Measurements from ENCODE around the gene UPF2. TPM values are rescaled to one million over a fixed set of nuclear protein-coding genes. Genes with fewer than 3 reads are reported as not detected.

Gene UPF2
- total and polyA plus RNA-seq, 10 of the 15 experiments (the other 5 are each of a cell fraction or from before 2014, with no cell fraction given), result 21.0 to 44.4 (median 25.9) TPM

DNA sequence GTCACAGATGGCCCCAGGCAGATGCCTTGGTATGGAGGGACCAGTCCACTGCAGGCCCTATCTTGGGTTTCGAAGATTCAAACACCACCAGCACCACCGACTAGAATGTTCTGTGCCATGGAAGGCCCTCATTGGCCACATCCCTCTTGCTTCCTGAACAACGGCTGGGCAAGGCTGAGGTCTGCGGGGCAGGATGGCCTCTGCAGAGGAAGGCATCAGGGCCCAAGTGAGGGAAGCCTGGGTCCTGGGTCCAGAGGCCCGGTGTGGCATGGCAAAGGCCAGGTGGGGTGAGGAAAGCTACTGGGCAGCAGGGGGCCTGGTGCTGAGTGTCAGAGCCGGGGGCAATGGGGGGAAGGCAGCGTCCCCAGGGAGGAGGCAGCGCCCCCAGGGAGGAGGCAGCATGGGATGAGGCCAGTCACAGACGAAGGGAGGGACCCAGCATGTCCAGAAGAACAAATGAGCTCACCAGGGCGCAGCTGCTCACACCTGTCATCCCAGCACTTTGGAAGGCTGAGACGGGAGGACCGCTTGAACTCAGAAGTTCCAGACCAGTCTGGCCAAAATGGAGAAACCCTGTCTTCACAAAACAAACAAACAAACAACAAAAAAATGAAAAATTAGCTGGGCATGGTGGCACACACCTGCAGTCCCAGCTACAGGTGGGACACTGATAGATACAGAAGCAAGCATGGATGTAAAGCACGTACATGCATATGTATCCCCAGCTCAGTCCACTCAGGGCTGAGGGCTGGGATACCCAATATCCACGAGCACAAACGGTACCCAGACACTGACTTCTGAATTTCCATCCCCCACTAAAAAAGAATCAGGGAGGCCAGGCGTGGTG, 155.0 kb downstream of the UPF2 start:
- Histone ChIP-seq H3K4me1 (ENCODE audit: control insufficient read depth, insufficient read depth, low read length) (peaks cover 13% of the 10 kb centered on the region), H3K79me2 (ENCODE audit: control insufficient read depth, insufficient read depth, low read length) (no peaks in the 10 kb centered on the region), H3K9me3 (replicated peaks; ENCODE audit: control insufficient read depth, insufficient read depth, low read length) (no peaks in the 10 kb centered on the region), H3K27ac (ENCODE audit: control insufficient read depth, insufficient read depth) (no peak overlapping the region), H3K4me2 (ENCODE audit: control insufficient read depth, insufficient read depth) (peak overlapping the region; percentile 54), H3K9ac (ENCODE audit: control insufficient read depth, insufficient read depth, low read length) (no peak overlapping the region), H3K27me3 (replicated peaks in 1 of 2; ENCODE audit: control insufficient read depth in 2 of 2, insufficient read depth in 2 of 2, low read length in 1 of 2) (no peaks in the 10 kb centered on the region), H3K4me3 (no peak overlapping the region), H2AFZ (ENCODE audit: control insufficient read depth, low read depth, low read length) (peak overlapping the region; percentile 37; the same call in 1 of the 2 replicates), H4K20me1 (ENCODE audit: control insufficient read depth, insufficient read depth) (no peaks in the 10 kb centered on the region), H3K36me3 (ENCODE audit: control insufficient read depth in 2 of 2, insufficient read depth in 2 of 2, low read length in 1 of 2) (no peaks in the 10 kb centered on the region)
- in situ Hi-C loops (cut with MboI) (no loop called here), intact Hi-C loops (cut with micrococcal nuclease; ENCODE audit: unreplicated experiment) (no loop called here)
- FAIRE-seq, result no peak
- no peak for TF ChIP-seq NFIC (IDR thresholded peaks at IDR 0.05; ENCODE audit: low read depth, low read length)
- ATAC-seq, result peak; percentile 16
- ChIA-PET POLR2A (no interaction called here), RAD21 (ENCODE audit: unreplicated experiment) (no interaction called here), CTCF (interaction anchor here (1.2 to 1.3 kb wide), 2 partner anchors 11 to 67 kb away, joined by 3 to 7 read pairs; no protein-coding TSS in a partner anchor), SMC1A (ENCODE audit: uncharacterized antibody, unreplicated experiment) (interaction anchor here (0.8 to 2.0 kb wide), 5 partner anchors 10 to 104 kb away, joined by 3 to 5 read pairs (median 3); no protein-coding TSS in a partner anchor)
- DNase-seq (ENCODE audit: low read depth, low spot score), result no peak
- 77% methylated on average over 16 of the region's 16 CpGs for WGBS (ENCODE audit: insufficient coverage, insufficient replicate concordance, low lambda C conversion rate, missing lambda C conversion rate)
- BruUV-seq (replicated peaks), result no TSS peak

DNA sequence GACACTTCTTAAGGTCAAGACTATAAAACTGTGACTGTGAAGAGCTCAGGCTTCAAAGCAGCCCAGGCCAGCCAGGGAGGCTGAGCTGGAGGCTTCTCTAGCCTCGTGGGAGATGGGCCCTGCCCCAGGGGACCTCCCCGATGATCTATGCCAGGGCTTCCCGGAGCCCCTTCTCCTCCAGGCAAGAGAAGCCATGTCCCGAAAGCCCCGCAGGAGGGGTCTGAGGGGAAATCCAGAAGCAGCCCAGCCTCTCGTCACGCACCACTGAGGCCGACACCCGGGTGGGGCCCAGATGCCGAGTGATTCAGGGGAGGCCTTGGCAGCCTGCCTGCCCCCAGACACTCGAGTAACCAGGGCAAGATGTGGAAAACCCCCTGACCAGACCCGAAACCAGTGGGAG, 155.8 kb downstream of the UPF2 start:
- peak overlapping the region; percentile 37 for H2AFZ ChIP-seq (ENCODE audit: control insufficient read depth, low read depth, low read length)
- no peaks in the 10 kb centered on the region for H3K36me3 ChIP-seq (ENCODE audit: control insufficient read depth in 2 of 2, insufficient read depth in 2 of 2, low read length in 1 of 2)
- no peak for FAIRE-seq
- H3K4me1 ChIP-seq (ENCODE audit: control insufficient read depth, insufficient read depth, low read length), result peaks cover 13% of the 10 kb centered on the region
- SMC1A ChIA-PET (ENCODE audit: uncharacterized antibody, unreplicated experiment), result interaction anchor here (1.1 to 2.0 kb wide), 4 partner anchors 9 to 104 kb away, joined by 3 to 5 read pairs (median 4); no protein-coding TSS in a partner anchor
- RAD21 ChIA-PET (ENCODE audit: unreplicated experiment), result interaction anchor here (0.6 to 1.1 kb wide), 3 partner anchors 10 to 24 kb away, joined by 3 read pairs; no protein-coding TSS in a partner anchor
- no peak overlapping the region for H3K4me3 ChIP-seq
- BruUV-seq (replicated peaks), result no TSS peak
- peak; percentile 90 for ATAC-seq
- H3K79me2 ChIP-seq (ENCODE audit: control insufficient read depth, insufficient read depth, low read length), result no peaks in the 10 kb centered on the region
- peak overlapping the region; percentile 54 for H3K4me2 ChIP-seq (ENCODE audit: control insufficient read depth, insufficient read depth)
- DNase-seq (ENCODE audit: low read depth, low spot score), result peak; percentile 43
- H3K27ac ChIP-seq (ENCODE audit: control insufficient read depth, insufficient read depth), result no peak overlapping the region; the same call in 1 of the 2 replicates
- H3K9ac ChIP-seq (ENCODE audit: control insufficient read depth, insufficient read depth, low read length), result no peak overlapping the region
- H3K27me3 ChIP-seq (replicated peaks in 1 of 2; ENCODE audit: control insufficient read depth in 2 of 2, insufficient read depth in 2 of 2, low read length in 1 of 2), result no peaks in the 10 kb centered on the region
- intact Hi-C loops (cut with micrococcal nuclease; ENCODE audit: unreplicated experiment), result no loop called here
- in situ Hi-C loops (cut with MboI), result no loop called here
- H3K9me3 ChIP-seq (replicated peaks; ENCODE audit: control insufficient read depth, insufficient read depth, low read length), result no peaks in the 10 kb centered on the region
- POLR2A ChIA-PET, result no interaction called here
- CTCF ChIA-PET, result interaction anchor here (1.1 to 1.3 kb wide), 3 partner anchors 10 to 104 kb away, joined by 3 to 7 read pairs (median 5); no protein-coding TSS in a partner anchor
- WGBS (ENCODE audit: insufficient coverage, insufficient replicate concordance, low lambda C conversion rate, missing lambda C conversion rate), result 2% methylated on average over 12 of the region's 12 CpGs
- H4K20me1 ChIP-seq (ENCODE audit: control insufficient read depth, insufficient read depth), result no peaks in the 10 kb centered on the region
- TF ChIP-seq MEF2B (IDR thresholded peaks at IDR 0.05; ENCODE audit: partially characterized antibody, poor library complexity, severe bottlenecking), result peak; percentile 93
- no peak for TF ChIP-seq CBX3 (IDR thresholded peaks at IDR 0.05; ENCODE audit: borderline replicate concordance, low read depth)
- TF ChIP-seq ZNF207 (IDR thresholded peaks at IDR 0.05; ENCODE audit: borderline replicate concordance), result no peak
- no peak for TF ChIP-seq NFXL1 (IDR thresholded peaks at IDR 0.05; ENCODE audit: borderline replicate concordance)
- TF ChIP-seq NBN (IDR thresholded peaks at IDR 0.05), result no peak
- TF ChIP-seq ZBED1 (IDR thresholded peaks at IDR 0.05; ENCODE audit: borderline replicate concordance), result no peak
- TF ChIP-seq ESRRA (IDR thresholded peaks at IDR 0.05; ENCODE audit: low read length), result no peak
- no peak for TF ChIP-seq IRF5 (IDR thresholded peaks at IDR 0.05; ENCODE audit: borderline replicate concordance)
- TF ChIP-seq BACH1 (IDR thresholded peaks at IDR 0.05; ENCODE audit: borderline replicate concordance), result no peak
- TF ChIP-seq SIN3A (IDR thresholded peaks at IDR 0.05; ENCODE audit: low read depth, low read length), result no peak
- TF ChIP-seq SPI1 (IDR thresholded peaks at IDR 0.05; ENCODE audit: borderline replicate concordance, insufficient read depth, low read depth, low read length), result no peak
- TF ChIP-seq PAX5 (IDR thresholded peaks at IDR 0.05; ENCODE audit: borderline replicate concordance, low read depth, low read length), result peak; percentile 94
- no peak for TF ChIP-seq KLF5 (IDR thresholded peaks at IDR 0.05; ENCODE audit: partially characterized antibody)
- TF ChIP-seq GATAD2B (conservative IDR thresholded peaks at IDR 0.05; ENCODE audit: low read depth), result 0 out of 2 replicates have a peak, but pooled peaks have one; percentile 68

Data from GM12878 (cell line).